ENCODE results near the gene GPR55.

The GPR55 gene

GRCh38 chr2:230866756-230867523 is 58.1 kb downstream of the GPR55 start (continued):
- TF ChIP-seq ZFP41 (tag by site-specific recombination; IDR thresholded peaks at IDR 0.05; ENCODE audit: borderline replicate concordance) = no peak
- no peak for TF ChIP-seq SCRT1 (tag by site-specific recombination; IDR thresholded peaks at IDR 0.05; ENCODE audit: borderline replicate concordance)
- no peak for TF ChIP-seq ZNF24 (tag by site-specific recombination; IDR thresholded peaks at IDR 0.05)
- TF ChIP-seq KLF17 (tag by site-specific recombination; IDR thresholded peaks at IDR 0.05) = no peak
- no peak for TF ChIP-seq ZNF391 (tag by site-specific recombination; IDR thresholded peaks at IDR 0.05; ENCODE audit: borderline replicate concordance, low read depth)
- TF ChIP-seq TSHZ1 (tag by site-specific recombination; IDR thresholded peaks at IDR 0.05; ENCODE audit: borderline replicate concordance) = no peak
- no peak for TF ChIP-seq MYNN (tag by site-specific recombination; IDR thresholded peaks at IDR 0.05; ENCODE audit: borderline replicate concordance)
- no peak for TF ChIP-seq GFI1B (tag by site-specific recombination; IDR thresholded peaks at IDR 0.05)
- no peak for TF ChIP-seq ZSCAN18 (tag by site-specific recombination; IDR thresholded peaks at IDR 0.05)
- no peak for TF ChIP-seq ZSCAN16 (tag by site-specific recombination; IDR thresholded peaks at IDR 0.05)
- no peak for TF ChIP-seq YY2 (tag by site-specific recombination; IDR thresholded peaks at IDR 0.05)
- no peak for TF ChIP-seq ZNF621 (tag by site-specific recombination; IDR thresholded peaks at IDR 0.05)
- TF ChIP-seq ZNF362 (tag by site-specific recombination; IDR thresholded peaks at IDR 0.05) = no peak
- no peak for TF ChIP-seq MZF1 (tag by site-specific recombination; IDR thresholded peaks at IDR 0.05; ENCODE audit: borderline replicate concordance)
- no peak for TF ChIP-seq ZNF239 (tag by site-specific recombination; IDR thresholded peaks at IDR 0.05)
- TF ChIP-seq ZNF2 (tag by site-specific recombination; IDR thresholded peaks at IDR 0.05) = no peak
- TF ChIP-seq ZNF544 (tag by site-specific recombination; IDR thresholded peaks at IDR 0.05) = 0 out of 2 replicates have a peak, but pooled peaks have one; percentile 54
- peak; percentile 93 for TF ChIP-seq ZNF10 (tag by site-specific recombination; IDR thresholded peaks at IDR 0.05)
- TF ChIP-seq ZBTB44 (tag by site-specific recombination; IDR thresholded peaks at IDR 0.05) = 0 out of 2 replicates have a peak, but pooled peaks have one; percentile 27
- TF ChIP-seq ZNF701 (tag by site-specific recombination; IDR thresholded peaks at IDR 0.05) = no peak
- no peak for TF ChIP-seq ZNF623 (tag by site-specific recombination; IDR thresholded peaks at IDR 0.05)
- no peak for TF ChIP-seq ZNF292 (tag by site-specific recombination; IDR thresholded peaks at IDR 0.05; ENCODE audit: borderline replicate concordance, low read depth)
- TF ChIP-seq FEZF1 (tag by site-specific recombination; IDR thresholded peaks at IDR 0.05) = no peak
- no peak for TF ChIP-seq ZNF639 (tag by site-specific recombination; IDR thresholded peaks at IDR 0.05)
